Retinal pigment epithelial cell (primary cell): Measurements from ENCODE around the gene MXI1.

ENCODE experiments used
- DNase-seq: peaks from one replicate; pipeline ENCODE4 v3.0.0-alpha.2; 2010; ENCODE audit warnings: low read depth
- H3K4me3 ChIP-seq: 2 replicates; pipeline ENCODE4 v1.5.1; 2011; ENCODE audit warnings: mild to moderate bottlenecking, low read length, control low read depth, moderate library complexity
- CTCF ChIP-seq: conservative IDR thresholded peaks from 2 replicates; pipeline ENCODE4 v1.5.1; 2011; ENCODE audit warnings: low read depth, low read length, control low read depth, inconsistent platforms

MXI1 gene

GRCh38 chr10:110211465-110211843, 4.0 kb downstream of the MXI1 start:
- DNase-seq, result no peak
- TF ChIP-seq CTCF, result no peak
- H3K4me3 ChIP-seq, result peak overlapping the region; percentile 76

- no peak for DNase-seq
- no peak for TF ChIP-seq CTCF
- H3K4me3 ChIP-seq, result no peak overlapping the region
Measured at GRCh38 chr10:110212119-110213006, 5.0 kb downstream of the MXI1 start.

- no peak for TF ChIP-seq CTCF
- DNase-seq, result no peak
Measured at GRCh38 chr10:110214371-110214826, 7.0 kb downstream of the MXI1 start.

GRCh38 chr10:110215286-110216170, 8.1 kb downstream of the MXI1 start:
- DNase-seq, result no peak
- H3K4me3 ChIP-seq, result no peak overlapping the region
- no peak for TF ChIP-seq CTCF

More at GRCh38 chr10:110214371-110214826, 7.0 kb downstream of the MXI1 start:
- no peak overlapping the region for H3K4me3 ChIP-seq

- TF ChIP-seq CTCF, result no peak
- no peak overlapping the region for H3K4me3 ChIP-seq
- DNase-seq, result no peak
Measured at GRCh38 chr10:110216240-110216639, 8.8 kb downstream of the MXI1 start.

GRCh38 chr10:110216942-110217661, 9.7 kb downstream of the MXI1 start:
- TF ChIP-seq CTCF, result no peak
- no peak overlapping the region for H3K4me3 ChIP-seq
- DNase-seq, result no peak
